ENCODE data around the gene KCNN2. TPM values are rescaled to one million over a fixed set of nuclear protein-coding genes. Genes with fewer than 3 reads are reported as not detected.

The KCNN2 gene
- polyA plus RNA-seq, 1 experiment = 4.6 TPM

DNA sequence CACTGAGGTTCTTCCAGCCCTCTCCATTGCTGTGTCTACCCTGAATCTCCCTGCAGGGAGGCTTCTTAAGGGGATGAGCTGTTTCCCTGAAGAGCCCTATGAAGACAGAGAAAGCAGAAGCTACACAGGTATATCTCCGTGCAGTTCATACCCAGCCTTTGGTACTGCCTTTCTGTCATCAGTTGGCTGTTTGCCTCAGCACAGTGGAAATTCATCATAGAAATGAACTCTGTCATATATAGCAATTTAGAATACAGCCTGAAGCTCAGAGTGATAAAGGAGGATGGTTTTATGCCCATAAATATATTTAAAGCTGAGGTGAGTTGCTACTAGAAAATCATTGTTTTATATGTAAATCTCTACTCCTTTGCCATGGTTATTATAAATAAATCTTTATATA is 42.6 kb upstream of the KCNN2 start:
- TF ChIP-seq, protein P1, sequence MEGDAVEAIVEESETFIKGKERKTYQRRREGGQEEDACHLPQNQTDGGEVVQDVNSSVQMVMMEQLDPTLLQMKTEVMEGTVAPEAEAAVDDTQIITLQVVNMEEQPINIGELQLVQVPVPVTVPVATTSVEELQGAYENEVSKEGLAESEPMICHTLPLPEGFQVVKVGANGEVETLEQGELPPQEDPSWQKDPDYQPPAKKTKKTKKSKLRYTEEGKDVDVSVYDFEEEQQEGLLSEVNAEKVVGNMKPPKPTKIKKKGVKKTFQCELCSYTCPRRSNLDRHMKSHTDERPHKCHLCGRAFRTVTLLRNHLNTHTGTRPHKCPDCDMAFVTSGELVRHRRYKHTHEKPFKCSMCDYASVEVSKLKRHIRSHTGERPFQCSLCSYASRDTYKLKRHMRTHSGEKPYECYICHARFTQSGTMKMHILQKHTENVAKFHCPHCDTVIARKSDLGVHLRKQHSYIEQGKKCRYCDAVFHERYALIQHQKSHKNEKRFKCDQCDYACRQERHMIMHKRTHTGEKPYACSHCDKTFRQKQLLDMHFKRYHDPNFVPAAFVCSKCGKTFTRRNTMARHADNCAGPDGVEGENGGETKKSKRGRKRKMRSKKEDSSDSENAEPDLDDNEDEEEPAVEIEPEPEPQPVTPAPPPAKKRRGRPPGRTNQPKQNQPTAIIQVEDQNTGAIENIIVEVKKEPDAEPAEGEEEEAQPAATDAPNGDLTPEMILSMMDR (IDR thresholded peaks at IDR 0.05; ENCODE audit: insufficient read depth, low read depth, low read length) = no peak
- Histone ChIP-seq H3K4me3 (ENCODE audit: low read depth, low read length) (no peak overlapping the region), H3K36me3 (ENCODE audit: control insufficient read depth, insufficient read depth, low read length) (no peaks in the 10 kb centered on the region), H3K27me3 (ENCODE audit: control insufficient read depth, insufficient read depth, low read length) (no peaks in the 10 kb centered on the region)
- DNase-seq (ENCODE audit: low read depth) = no peak
- ChIA-PET POLR2A (no interaction called here), CTCF (interaction anchor here (1.0 to 2.4 kb wide), 2 partner anchors 130 to 216 kb away, joined by 3 to 8 read pairs; no protein-coding TSS in a partner anchor)

DNA sequence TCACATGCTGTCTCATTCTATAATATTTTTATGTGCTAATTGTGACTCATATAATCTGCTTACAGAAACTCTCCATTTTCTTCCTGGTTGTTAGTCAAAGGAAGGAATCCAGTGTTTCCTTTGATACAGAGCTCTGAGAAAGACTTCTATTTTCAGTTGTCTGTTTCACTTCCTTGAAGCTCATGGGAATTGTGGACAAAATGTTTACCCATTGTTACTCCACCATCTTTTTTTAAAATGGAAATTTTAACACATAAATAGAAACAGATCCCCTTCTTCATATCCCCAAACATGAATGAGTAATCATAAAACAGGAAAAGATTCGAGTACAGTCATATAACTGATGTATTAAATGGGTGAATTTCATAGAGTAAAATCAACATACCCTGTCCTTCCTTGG is 42.0 kb upstream of the KCNN2 start:
- no peak for DNase-seq (ENCODE audit: low read depth)
- no peaks in the 10 kb centered on the region for H3K27me3 ChIP-seq (ENCODE audit: control insufficient read depth, insufficient read depth, low read length)
- TF ChIP-seq, protein P1 (IDR thresholded peaks at IDR 0.05; ENCODE audit: insufficient read depth, low read depth, low read length) = no peak
- H3K36me3 ChIP-seq (ENCODE audit: control insufficient read depth, insufficient read depth, low read length) = no peaks in the 10 kb centered on the region
- H3K4me3 ChIP-seq (ENCODE audit: low read depth, low read length) = no peak overlapping the region
- ChIA-PET POLR2A (interaction anchor here (0.6 kb wide), 1 partner anchor 12 kb away, joined by 4 read pairs; no protein-coding TSS in a partner anchor), CTCF (interaction anchor here (2.4 kb wide), 1 partner anchor 130 kb away, joined by 8 read pairs; no protein-coding TSS in a partner anchor)

DNA sequence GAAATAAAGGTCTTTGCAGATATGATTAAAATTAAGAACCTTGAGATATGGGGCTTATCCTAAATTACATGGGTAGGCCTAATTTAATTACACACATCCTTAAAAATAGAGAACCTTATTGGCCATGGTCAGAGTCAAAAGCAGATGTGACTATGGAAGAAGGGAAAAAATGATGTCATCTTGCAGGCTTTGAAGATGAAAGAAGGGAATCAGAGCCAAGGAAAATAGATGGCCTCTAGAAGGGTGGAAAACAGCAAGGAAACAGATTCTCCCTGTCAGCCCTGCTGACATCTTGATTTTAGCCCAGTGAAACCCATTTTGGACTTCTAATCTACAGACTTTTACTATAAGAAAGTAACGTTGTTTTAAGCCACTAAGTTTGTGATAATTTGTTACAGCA is 37.6 kb upstream of the KCNN2 start:
- no peaks in the 10 kb centered on the region for H3K36me3 ChIP-seq (ENCODE audit: control insufficient read depth, insufficient read depth, low read length)
- no peaks in the 10 kb centered on the region for H3K27me3 ChIP-seq (ENCODE audit: control insufficient read depth, insufficient read depth, low read length)
- POLR2A ChIA-PET = no interaction called here
- H3K4me3 ChIP-seq (ENCODE audit: low read depth, low read length) = no peak overlapping the region
- CTCF ChIA-PET = no interaction called here
- no peak for DNase-seq (ENCODE audit: low read depth)
- TF ChIP-seq, protein P1 (IDR thresholded peaks at IDR 0.05; ENCODE audit: insufficient read depth, low read depth, low read length) = no peak

DNA sequence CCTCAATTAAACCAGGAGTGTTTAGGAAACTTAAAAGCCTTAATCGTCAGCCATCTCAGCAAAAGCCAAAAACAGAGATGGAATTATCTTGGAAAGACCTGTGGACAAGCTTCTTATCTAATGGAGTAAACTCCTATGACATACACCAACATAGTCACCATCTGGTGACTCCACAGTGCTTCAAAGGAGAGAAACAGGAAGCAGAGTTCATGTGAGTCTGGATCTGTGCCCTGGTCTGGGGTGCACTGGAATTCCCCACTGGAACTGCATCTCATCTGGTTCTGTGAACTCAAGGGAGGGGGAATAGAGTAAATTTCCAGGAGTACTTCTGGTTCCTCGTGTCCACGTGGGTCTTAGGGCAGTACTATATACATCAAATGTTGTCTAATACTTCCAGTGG is 36.3 kb upstream of the KCNN2 start:
- no peaks in the 10 kb centered on the region for H3K36me3 ChIP-seq (ENCODE audit: control insufficient read depth, insufficient read depth, low read length)
- ChIA-PET POLR2A (no interaction called here), CTCF (no interaction called here)
- TF ChIP-seq, protein P1 (IDR thresholded peaks at IDR 0.05; ENCODE audit: insufficient read depth, low read depth, low read length) = no peak
- no peak overlapping the region for H3K4me3 ChIP-seq (ENCODE audit: low read depth, low read length)
- no peak for DNase-seq (ENCODE audit: low read depth)
- H3K27me3 ChIP-seq (ENCODE audit: control insufficient read depth, insufficient read depth, low read length) = no peaks in the 10 kb centered on the region

DNA sequence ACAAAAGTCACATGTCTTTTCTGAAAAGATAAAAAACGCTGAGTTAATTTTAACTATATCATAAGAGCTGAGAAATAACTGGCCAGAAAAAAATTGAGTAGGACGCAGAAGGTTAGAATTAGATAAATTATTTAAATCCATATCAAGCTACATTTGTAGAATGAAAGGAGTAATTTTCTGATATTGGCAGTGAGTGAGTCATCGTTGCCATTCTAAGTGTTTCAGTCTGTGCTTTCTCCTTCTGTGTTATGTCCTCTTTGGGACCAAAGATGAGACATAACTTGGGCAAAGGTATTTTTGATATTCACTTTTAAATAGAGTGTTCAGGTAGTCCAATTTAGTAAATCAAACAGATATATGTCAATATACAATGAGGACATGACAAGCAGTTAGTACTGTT is 34.4 kb upstream of the KCNN2 start:
- POLR2A ChIA-PET = no interaction called here
- CTCF ChIA-PET = interaction anchor here (0.7 to 1.1 kb wide), 2 partner anchors 123 to 226 kb away, joined by 3 to 4 read pairs; no protein-coding TSS in a partner anchor
- TF ChIP-seq, protein P1 (IDR thresholded peaks at IDR 0.05; ENCODE audit: insufficient read depth, low read depth, low read length) = no peak
- Histone ChIP-seq H3K4me3 (ENCODE audit: low read depth, low read length) (no peak overlapping the region), H3K36me3 (ENCODE audit: control insufficient read depth, insufficient read depth, low read length) (no peaks in the 10 kb centered on the region), H3K27me3 (ENCODE audit: control insufficient read depth, insufficient read depth, low read length) (no peaks in the 10 kb centered on the region)
- DNase-seq (ENCODE audit: low read depth) = no peak
